OCI-LY3 (cell line): ENCODE data around the gene COX17.

ENCODE experiments used
- EZH2phosphoT487 ChIP-seq: fragments of 200-600 bp; shearing (Covaris generic); IDR thresholded peaks from 2 replicates; pipeline ENCODE4 v1.6.1; 2018; ENCODE audit warnings: antibody characterized with exemption, mixed run types, low read depth
- TF ChIP-seq, protein P1 (sequence below): fragments of 200-600, 300-600 bp; sonication (generic); IDR thresholded peaks from 2 replicates; pipeline ENCODE4 v1.5.1; 2014; ENCODE audit warnings: antibody characterized with exemption, low read length, low read depth

DNA sequence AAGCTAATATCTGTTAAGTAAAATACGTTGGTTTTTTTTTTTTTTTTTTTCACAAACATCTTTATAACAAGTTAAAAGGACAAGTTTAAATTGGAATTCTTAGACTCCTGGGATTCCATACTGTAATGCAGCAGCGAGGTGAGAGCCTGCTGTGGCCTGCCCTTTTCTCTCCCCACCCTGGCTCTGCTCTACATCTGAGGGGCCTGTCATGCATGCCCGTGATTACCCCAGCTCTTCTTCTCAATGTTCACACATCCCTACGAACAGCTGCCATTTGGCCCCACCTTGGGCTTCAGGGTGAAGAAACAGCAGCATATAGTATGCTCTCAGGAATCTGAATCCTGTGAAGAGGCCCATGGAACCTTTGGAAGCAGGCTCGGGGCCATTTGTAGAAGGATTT is 40.3 kb upstream of the COX17 start:
- TF ChIP-seq, protein P1, sequence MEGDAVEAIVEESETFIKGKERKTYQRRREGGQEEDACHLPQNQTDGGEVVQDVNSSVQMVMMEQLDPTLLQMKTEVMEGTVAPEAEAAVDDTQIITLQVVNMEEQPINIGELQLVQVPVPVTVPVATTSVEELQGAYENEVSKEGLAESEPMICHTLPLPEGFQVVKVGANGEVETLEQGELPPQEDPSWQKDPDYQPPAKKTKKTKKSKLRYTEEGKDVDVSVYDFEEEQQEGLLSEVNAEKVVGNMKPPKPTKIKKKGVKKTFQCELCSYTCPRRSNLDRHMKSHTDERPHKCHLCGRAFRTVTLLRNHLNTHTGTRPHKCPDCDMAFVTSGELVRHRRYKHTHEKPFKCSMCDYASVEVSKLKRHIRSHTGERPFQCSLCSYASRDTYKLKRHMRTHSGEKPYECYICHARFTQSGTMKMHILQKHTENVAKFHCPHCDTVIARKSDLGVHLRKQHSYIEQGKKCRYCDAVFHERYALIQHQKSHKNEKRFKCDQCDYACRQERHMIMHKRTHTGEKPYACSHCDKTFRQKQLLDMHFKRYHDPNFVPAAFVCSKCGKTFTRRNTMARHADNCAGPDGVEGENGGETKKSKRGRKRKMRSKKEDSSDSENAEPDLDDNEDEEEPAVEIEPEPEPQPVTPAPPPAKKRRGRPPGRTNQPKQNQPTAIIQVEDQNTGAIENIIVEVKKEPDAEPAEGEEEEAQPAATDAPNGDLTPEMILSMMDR = no peak
- no peak for TF ChIP-seq EZH2phosphoT487
